OCI-LY3 (cell line): ENCODE results near the gene RNF144B.

ENCODE experiments used
- H2AFZ ChIP-seq: fragments of 200-600, 300-600 bp; shearing (Covaris generic); 2 replicates; pipeline ENCODE4 v1.6.0; 2014; ENCODE audit warnings: antibody characterized with exemption, low read depth, low read length
- H3K27ac ChIP-seq: fragments of 200-600, 300-600 bp; sonication (generic); 2 replicates; pipeline ENCODE4 v1.5.1; 2014; ENCODE audit warnings: mild to moderate bottlenecking, low read length, moderate library complexity, mixed read lengths
- H3K27me3 ChIP-seq: fragments of 200-600, 300-600 bp; sonication (generic); 2 replicates; pipeline ENCODE4 v1.6.1; 2014; ENCODE audit warnings: low read depth, low read length, mixed read lengths
- H3K36me3 ChIP-seq: fragments of 200-600, 300-600 bp; sonication (generic); replicated peaks from 2 replicates; pipeline ENCODE3; 2014; ENCODE audit warnings: low read depth, low read length, mixed read lengths
- H3K4me1 ChIP-seq: fragments of 300-600, 200-600 bp; sonication (generic); 2 replicates; pipeline ENCODE4 v1.6.1; 2014; ENCODE audit warnings: low read length, mixed read lengths
- H3K4me2 ChIP-seq: fragments of 200-600, 300-600 bp; sonication (generic); 2 replicates; pipeline ENCODE4 v1.6.1; 2014; ENCODE audit warnings: low read length, mixed read lengths
- H3K4me3 ChIP-seq: fragments of 300-600, 200-600 bp; sonication (generic); 2 replicates; pipeline ENCODE4 v1.5.1; 2014; ENCODE audit warnings: antibody characterized with exemption, mild to moderate bottlenecking, low read length, moderate library complexity
- H3K79me2 ChIP-seq: fragments of 300-600, 200-600 bp; shearing (Covaris generic); 2 replicates; pipeline ENCODE4 v1.6.1; 2014; ENCODE audit warnings: mild to moderate bottlenecking, low read length, mixed read lengths
- H3K9ac ChIP-seq: fragments of 300-600, 200-600 bp; shearing (Covaris generic); 2 replicates; pipeline ENCODE4 v1.6.0; 2014; ENCODE audit warnings: mild to moderate bottlenecking, low read length, moderate library complexity
- H3K9me3 ChIP-seq: fragments of 200-600, 300-600 bp; shearing (Covaris generic); 2 replicates; pipeline ENCODE4 v1.6.1; 2014; ENCODE audit warnings: low read length, mixed read lengths; ENCODE audit not compliant: insufficient read depth
- H4K20me1 ChIP-seq: fragments of 200-600, 300-600 bp; sonication (generic); 2 replicates; pipeline ENCODE4 v1.6.1; 2016; ENCODE audit warnings: low read length, mixed read lengths; ENCODE audit not compliant: insufficient read depth
- EZH2phosphoT487 ChIP-seq: fragments of 200-600 bp; shearing (Covaris generic); IDR thresholded peaks from 2 replicates; pipeline ENCODE4 v1.6.1; 2018; ENCODE audit warnings: antibody characterized with exemption, mixed run types, low read depth
- TF ChIP-seq, protein P1 (sequence below): fragments of 200-600, 300-600 bp; sonication (generic); IDR thresholded peaks from 2 replicates; pipeline ENCODE4 v1.5.1; 2014; ENCODE audit warnings: antibody characterized with exemption, low read length, low read depth

RNF144B gene

DNA sequence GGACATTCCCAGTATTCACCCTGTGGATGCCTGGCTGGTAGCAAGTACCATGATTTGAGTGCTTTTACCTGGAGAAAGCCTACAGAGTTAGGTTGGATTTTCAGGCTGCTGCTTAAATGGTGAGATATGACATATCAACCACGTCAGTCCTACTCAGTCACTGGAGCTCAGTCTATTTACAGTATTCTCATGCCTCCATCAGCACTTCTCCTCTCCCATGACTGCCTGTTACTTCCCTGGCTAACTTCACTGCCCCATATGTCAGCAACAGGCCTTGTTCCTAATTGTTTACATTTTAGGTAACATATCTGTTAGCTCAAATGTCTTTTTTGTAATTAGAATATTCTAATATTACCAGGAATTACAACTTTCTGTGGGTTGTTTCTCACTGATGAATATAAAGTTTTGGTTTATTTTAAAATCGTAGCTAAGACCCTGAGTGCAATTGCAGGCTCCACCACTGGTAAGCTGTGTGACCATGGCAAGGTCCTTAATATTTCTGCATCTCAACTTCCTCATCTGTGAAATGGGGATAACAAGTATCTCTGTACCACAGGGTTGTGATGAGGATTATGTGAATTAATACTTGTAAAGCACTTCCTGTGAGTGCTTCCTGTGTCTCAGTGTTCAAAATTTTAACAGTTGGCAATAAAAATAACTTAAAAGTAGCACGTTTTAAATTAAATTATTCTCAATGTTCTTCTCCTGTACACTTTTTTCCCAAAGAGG is 54.3 kb downstream of the RNF144B start:
- Histone ChIP-seq H3K36me3 (peaks cover 66% of the 10 kb centered on the region), H3K27me3 (no peaks in the 10 kb centered on the region), H2AFZ (no peak overlapping the region), H3K4me3 (no peak overlapping the region), H3K9me3 (no peaks in the 10 kb centered on the region), H4K20me1 (peaks cover 97% of the 10 kb centered on the region), H3K9ac (no peak overlapping the region), H3K79me2 (peaks cover 99% of the 10 kb centered on the region), H3K27ac (no peak overlapping the region), H3K4me1 (peaks cover 20% of the 10 kb centered on the region), H3K4me2 (no peak overlapping the region)
- TF ChIP-seq, protein P1, sequence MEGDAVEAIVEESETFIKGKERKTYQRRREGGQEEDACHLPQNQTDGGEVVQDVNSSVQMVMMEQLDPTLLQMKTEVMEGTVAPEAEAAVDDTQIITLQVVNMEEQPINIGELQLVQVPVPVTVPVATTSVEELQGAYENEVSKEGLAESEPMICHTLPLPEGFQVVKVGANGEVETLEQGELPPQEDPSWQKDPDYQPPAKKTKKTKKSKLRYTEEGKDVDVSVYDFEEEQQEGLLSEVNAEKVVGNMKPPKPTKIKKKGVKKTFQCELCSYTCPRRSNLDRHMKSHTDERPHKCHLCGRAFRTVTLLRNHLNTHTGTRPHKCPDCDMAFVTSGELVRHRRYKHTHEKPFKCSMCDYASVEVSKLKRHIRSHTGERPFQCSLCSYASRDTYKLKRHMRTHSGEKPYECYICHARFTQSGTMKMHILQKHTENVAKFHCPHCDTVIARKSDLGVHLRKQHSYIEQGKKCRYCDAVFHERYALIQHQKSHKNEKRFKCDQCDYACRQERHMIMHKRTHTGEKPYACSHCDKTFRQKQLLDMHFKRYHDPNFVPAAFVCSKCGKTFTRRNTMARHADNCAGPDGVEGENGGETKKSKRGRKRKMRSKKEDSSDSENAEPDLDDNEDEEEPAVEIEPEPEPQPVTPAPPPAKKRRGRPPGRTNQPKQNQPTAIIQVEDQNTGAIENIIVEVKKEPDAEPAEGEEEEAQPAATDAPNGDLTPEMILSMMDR = no peak
- TF ChIP-seq EZH2phosphoT487 = no peak

DNA sequence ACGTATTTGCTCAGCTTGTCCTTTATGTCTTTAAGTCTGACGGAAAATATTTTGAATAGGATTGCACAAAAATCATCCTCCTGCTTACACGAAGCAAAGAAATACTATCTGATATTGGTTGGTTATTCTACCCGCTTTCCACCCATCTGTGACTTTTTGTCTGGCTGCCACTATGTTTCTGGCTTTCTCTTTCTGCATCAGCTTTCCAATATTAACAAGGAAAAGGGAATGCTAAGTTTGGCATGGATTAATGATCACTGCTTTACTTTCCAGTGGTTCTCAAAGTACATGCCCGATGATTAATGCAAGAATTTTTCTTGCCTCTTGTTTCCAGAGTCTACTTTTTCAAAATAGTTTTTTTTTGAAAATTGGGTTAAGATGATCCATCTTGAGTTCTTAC is 57.0 kb downstream of the RNF144B start:
- Histone ChIP-seq H3K27me3 (no peaks in the 10 kb centered on the region), H3K36me3 (peaks cover 51% of the 10 kb centered on the region), H3K27ac (no peak overlapping the region), H3K79me2 (peaks cover 100% of the 10 kb centered on the region), H3K4me3 (no peak overlapping the region), H3K4me1 (peaks cover 41% of the 10 kb centered on the region), H3K9me3 (no peaks in the 10 kb centered on the region), H3K9ac (no peak overlapping the region), H4K20me1 (peaks cover 99% of the 10 kb centered on the region), H2AFZ (no peak overlapping the region), H3K4me2 (no peak overlapping the region)
- TF ChIP-seq, protein P1 = no peak
- TF ChIP-seq EZH2phosphoT487 = no peak

- no peak overlapping the region for H3K4me3 ChIP-seq
- H2AFZ ChIP-seq = no peak overlapping the region
- H3K9me3 ChIP-seq = no peaks in the 10 kb centered on the region
- no peak overlapping the region; the same call in 1 of the 2 replicates for H3K27ac ChIP-seq
- H4K20me1 ChIP-seq = peaks cover 98% of the 10 kb centered on the region
- peak overlapping the region; percentile 19 for H3K4me2 ChIP-seq
- peaks cover 50% of the 10 kb centered on the region for H3K4me1 ChIP-seq
- TF ChIP-seq, protein P1 = no peak
- peaks cover 40% of the 10 kb centered on the region for H3K36me3 ChIP-seq
- H3K9ac ChIP-seq = no peak overlapping the region
- H3K27me3 ChIP-seq = no peaks in the 10 kb centered on the region
- H3K79me2 ChIP-seq = peaks cover 99% of the 10 kb centered on the region
These were observed 58.1 kb downstream of the RNF144B start for GRCh38 chr6:18445228-18445627.

- Histone ChIP-seq H3K4me2 (no peak overlapping the region), H3K27ac (no peak overlapping the region), H4K20me1 (peaks cover 98% of the 10 kb centered on the region), H3K9me3 (no peaks in the 10 kb centered on the region), H3K36me3 (peaks cover 32% of the 10 kb centered on the region), H2AFZ (no peak overlapping the region), H3K9ac (no peak overlapping the region), H3K79me2 (peaks cover 99% of the 10 kb centered on the region), H3K4me1 (peaks cover 52% of the 10 kb centered on the region), H3K4me3 (no peak overlapping the region), H3K27me3 (no peaks in the 10 kb centered on the region)
- no peak for TF ChIP-seq EZH2phosphoT487
- TF ChIP-seq, protein P1 = no peak
These were observed 59.6 kb downstream of the RNF144B start for GRCh38 chr6:18446771-18447170.
